ENCODE measurements around the gene P2RX7.
"Not testable (repeated sequence)": the region's sequence is repeated elsewhere in the genome, so short reads cannot be mapped to it uniquely, and the experiment has no call there.

Gene P2RX7

GRCh38 chr12:121202407-121203355, 70.0 kb downstream of the P2RX7 start:
- no peak for DNase-seq (ENCODE audit: low read depth in 1 of 2, low spot score in 1 of 2)

GRCh38 chr12:121203482-121203881, 70.8 kb downstream of the P2RX7 start:
- no peak for DNase-seq (ENCODE audit: low read depth in 1 of 2, low spot score in 1 of 2)

GRCh38 chr12:121205491-121205890, 72.8 kb downstream of the P2RX7 start:
- DNase-seq (ENCODE audit: low read depth in 1 of 2, low spot score in 1 of 2), result no peak

GRCh38 chr12:121208571-121208970, 75.9 kb downstream of the P2RX7 start:
- not testable (repeated sequence) for DNase-seq (ENCODE audit: low read depth in 1 of 2, low spot score in 1 of 2)

GRCh38 chr12:121209221-121209620, 76.5 kb downstream of the P2RX7 start:
- no peak for DNase-seq (ENCODE audit: low read depth in 1 of 2, low spot score in 1 of 2)

GRCh38 chr12:121209624-121210572, 77.2 kb downstream of the P2RX7 start, which contains the start of gene P2RX4:
P2RX4 (plus strand) TSS chr12:121210129; CDS start chr12:121210165, 36 bp downstream.
- DNase-seq (ENCODE audit: low read depth in 1 of 2, low spot score in 1 of 2), result peak; percentile 71 to 79

- no peak for DNase-seq (ENCODE audit: low read depth in 1 of 2, low spot score in 1 of 2)
Measured at GRCh38 chr12:121212875-121213274, 80.2 kb downstream of the P2RX7 start.

GRCh38 chr12:121214166-121214777, 81.6 kb downstream of the P2RX7 start:
- no peak for DNase-seq (ENCODE audit: low read depth in 1 of 2, low spot score in 1 of 2)

- no peak for DNase-seq (ENCODE audit: low read depth in 1 of 2, low spot score in 1 of 2)
Measured at GRCh38 chr12:121214855-121215745, 82.4 kb downstream of the P2RX7 start.

GRCh38 chr12:121216102-121216501, 83.4 kb downstream of the P2RX7 start:
- no peak for DNase-seq (ENCODE audit: low read depth in 1 of 2, low spot score in 1 of 2)

GRCh38 chr12:121217063-121217462, 84.4 kb downstream of the P2RX7 start:
- no peak for DNase-seq (ENCODE audit: low read depth in 1 of 2, low spot score in 1 of 2)

- DNase-seq (ENCODE audit: low read depth in 1 of 2, low spot score in 1 of 2), result no peak
Measured at GRCh38 chr12:121217761-121218160, 85.1 kb downstream of the P2RX7 start.

GRCh38 chr12:121218588-121219352, 86.1 kb downstream of the P2RX7 start:
- no peak for DNase-seq (ENCODE audit: low read depth in 1 of 2, low spot score in 1 of 2)

GRCh38 chr12:121219353-121219986, 86.8 kb downstream of the P2RX7 start:
- no peak for DNase-seq (ENCODE audit: low read depth in 1 of 2, low spot score in 1 of 2)

- DNase-seq (ENCODE audit: low read depth in 1 of 2, low spot score in 1 of 2), result no peak
Measured at GRCh38 chr12:121222847-121223246, 90.2 kb downstream of the P2RX7 start.

- DNase-seq (ENCODE audit: low read depth in 1 of 2, low spot score in 1 of 2), result no peak
Measured at GRCh38 chr12:121223292-121224285, 90.9 kb downstream of the P2RX7 start.

- no peak for DNase-seq (ENCODE audit: low read depth in 1 of 2, low spot score in 1 of 2)
Measured at GRCh38 chr12:121224591-121224990, 91.9 kb downstream of the P2RX7 start.

- no peak for DNase-seq (ENCODE audit: low read depth in 1 of 2, low spot score in 1 of 2)
Measured at GRCh38 chr12:121226399-121226798, 93.7 kb downstream of the P2RX7 start.

Measured in stimulated activated CD4-positive, alpha-beta T cell treated with anti-CD3 and anti-CD28 coated beads, Interleukin-15, amount 100 ng/mL, for 1 hour (primary cell).